IPS-11a (cell line): ENCODE results near the gene HPS3.
A peak's percentile ranks its signal among the peaks of the same experiment; 100 is the strongest.

ENCODE experiments used
- H3K4me3 ChIP-seq: one replicate; pipeline ENCODE4 v1.5.1; 2013; ENCODE audit warnings: low read depth, low read length, control low read depth

Gene HPS3

GRCh38 chr3:149119466-149119865 is 10.0 kb upstream of the HPS3 start:
- H3K4me3 ChIP-seq = no peak overlapping the region

DNA sequence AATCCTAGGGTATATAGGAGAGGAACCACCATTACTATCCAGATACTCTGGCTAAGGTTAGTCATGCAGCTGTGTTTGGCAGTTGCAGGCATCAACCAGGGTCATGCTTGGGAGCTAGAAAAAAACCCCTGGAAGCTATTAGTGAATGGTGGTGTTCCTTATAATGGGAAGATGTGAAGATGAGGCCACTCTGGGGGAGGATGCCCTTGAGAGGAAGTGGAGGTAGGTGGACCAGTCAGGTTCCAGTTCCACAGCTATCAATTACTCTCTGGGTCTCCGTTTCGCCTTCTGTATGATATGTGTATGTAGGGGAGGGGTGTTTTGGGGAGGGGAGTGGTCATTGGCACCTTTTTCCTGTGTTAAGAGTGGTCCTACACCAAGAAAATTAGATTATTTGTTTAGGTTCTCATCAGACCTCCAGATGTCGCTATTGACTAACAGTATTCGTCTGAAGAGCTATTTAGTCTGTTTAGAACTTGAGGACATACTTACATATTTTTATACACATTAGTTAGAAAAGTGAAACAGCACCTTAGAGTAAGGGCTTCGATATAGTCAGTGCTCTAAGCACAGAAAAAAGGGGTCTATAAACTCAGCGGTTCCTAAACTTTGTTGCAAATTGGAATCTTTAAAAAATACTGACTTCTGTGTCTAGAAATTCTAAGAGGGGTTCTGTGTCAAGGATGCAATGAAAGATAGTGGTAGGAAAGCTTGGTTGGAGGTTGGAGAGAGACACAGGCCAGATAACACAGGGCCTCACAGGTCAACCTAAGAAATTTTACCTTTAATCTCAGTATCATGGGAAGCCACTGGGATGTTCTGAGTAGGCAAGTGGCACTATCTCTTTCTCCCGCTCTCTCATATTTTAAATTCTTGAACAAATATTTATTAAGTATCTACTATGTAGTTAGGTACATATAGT is 9.1 kb upstream of the HPS3 start:
- H3K4me3 ChIP-seq = no peak overlapping the region

- no peak overlapping the region for H3K4me3 ChIP-seq
These were observed 6.5 kb upstream of the HPS3 start for GRCh38 chr3:149122721-149123578.

GRCh38 chr3:149128821-149129220 is 617 bp upstream of the HPS3 start:
- H3K4me3 ChIP-seq = peak overlapping the region; percentile 79

GRCh38 chr3:149131589-149131988 is 2.2 kb downstream of the HPS3 start:
- H3K4me3 ChIP-seq = no peak overlapping the region

GRCh38 chr3:149134575-149134974 is 5.1 kb downstream of the HPS3 start:
- no peak overlapping the region for H3K4me3 ChIP-seq

DNA sequence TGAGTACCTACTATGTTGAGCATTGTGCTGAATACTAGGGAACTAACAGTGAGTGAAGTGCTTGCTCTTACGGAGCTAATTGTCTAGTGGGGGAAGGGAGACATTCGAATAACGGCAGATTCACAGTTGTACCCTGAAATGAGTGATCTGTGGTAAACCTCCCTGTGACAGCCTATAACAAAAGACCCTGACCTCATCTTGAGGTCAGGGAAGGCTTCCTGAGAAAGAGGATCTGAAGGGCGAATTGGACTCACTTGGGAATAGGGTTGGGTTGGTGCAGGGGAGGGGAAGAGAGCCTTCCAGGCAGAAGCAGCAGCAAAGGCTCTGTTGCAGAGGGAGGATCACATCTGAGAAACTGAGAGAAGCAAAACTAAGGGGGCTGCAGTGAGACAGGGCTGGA is 13.2 kb downstream of the HPS3 start:
- no peak overlapping the region for H3K4me3 ChIP-seq

- no peak overlapping the region for H3K4me3 ChIP-seq
These were observed 15.9 kb downstream of the HPS3 start for GRCh38 chr3:149145356-149145755.

DNA sequence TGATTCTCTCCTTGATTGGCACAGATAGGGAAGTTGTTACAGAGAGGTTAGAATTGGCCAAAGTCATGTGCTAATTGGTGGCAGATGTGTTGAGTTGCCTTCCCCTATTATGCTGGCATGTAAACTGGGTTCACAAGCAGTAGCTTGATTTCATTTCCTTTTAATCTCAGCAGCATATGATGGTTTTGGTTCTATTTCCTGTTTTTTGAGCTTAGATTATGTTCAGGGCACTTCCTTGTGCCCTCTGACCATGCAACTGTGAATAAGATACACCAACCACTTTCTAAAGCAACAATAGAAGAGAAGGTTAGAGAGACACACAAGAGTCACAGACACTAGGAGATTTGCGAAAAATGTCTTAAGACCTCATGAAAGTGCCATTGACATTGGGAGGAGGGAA is 16.5 kb downstream of the HPS3 start:
- no peak overlapping the region for H3K4me3 ChIP-seq

DNA sequence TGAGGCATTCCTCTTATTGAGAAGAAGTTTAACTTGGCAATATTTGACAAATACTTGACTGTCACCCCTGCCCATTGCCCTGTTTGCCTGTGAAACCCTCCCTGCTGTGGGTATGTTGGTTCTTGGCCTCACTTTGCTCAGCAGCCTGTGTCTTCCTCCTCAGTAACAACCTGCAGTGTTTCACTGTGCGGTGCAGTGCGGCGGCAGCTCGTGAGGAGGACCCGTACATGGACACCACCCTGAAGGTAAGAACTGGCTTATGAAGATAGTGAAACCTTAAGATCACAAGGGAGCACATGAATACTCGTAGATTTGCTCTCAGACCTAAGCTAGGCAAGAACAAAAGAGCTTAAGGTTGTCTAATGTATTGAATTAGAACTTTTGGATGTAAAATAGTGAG is 21.0 kb downstream of the HPS3 start:
- no peak overlapping the region for H3K4me3 ChIP-seq

DNA sequence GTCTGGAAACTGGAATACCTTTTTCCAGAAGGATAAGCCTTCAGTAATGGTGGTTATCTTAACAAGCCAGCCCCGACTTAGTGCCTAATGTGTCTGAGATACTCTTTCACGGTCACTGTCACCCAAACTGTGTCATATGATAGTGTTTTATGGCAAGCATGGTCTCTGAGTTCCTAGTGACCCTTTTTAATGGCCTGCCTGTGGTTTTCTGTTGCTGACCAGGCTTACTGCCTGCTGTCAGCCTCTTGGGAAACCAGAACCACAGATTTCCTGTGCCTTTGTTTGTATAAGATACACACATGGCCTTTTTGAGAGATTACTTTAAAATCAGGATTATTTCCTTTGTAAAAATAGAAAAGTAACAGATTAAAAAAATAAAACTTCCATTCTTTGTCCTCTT is 22.4 kb downstream of the HPS3 start:
- H3K4me3 ChIP-seq = no peak overlapping the region

DNA sequence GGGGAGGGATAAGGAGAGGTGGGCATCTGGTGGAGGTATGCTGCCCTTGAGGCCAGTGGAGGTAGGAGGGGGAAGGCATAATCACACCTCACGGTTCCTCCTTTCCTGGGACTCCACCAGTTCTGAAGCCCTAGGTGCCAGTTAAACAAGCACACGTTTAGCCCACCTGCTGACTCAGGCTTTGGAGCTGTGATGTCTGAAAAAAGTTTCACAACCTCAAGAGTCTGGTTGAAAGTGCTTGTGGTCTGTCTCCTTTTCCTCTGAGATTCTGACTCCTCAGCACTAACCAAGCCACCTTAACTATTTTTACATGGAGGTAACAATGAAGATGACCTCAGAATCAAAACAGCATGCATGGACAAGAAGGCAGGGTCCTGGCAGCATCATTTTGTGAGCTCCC is 23.0 kb downstream of the HPS3 start:
- H3K4me3 ChIP-seq = no peak overlapping the region

DNA sequence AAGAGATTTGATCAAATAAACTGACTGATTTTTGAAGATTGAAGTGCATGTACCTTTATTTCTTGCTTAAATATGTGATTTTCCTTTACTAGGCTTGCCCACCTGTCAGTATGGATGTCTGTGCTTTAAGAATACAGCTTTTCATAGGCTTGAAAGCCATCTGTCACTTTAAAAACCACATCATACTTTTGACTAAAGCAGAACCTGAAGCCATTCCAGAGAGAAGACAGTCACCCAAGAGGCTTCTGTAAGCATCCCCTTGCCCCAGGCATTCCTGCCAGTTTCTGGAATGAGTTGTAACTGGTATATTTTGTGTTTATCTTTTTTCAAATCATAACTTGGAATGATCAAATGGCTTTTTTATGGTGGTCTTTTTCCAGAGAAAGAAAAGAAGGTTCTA is 24.0 kb downstream of the HPS3 start:
- no peak overlapping the region for H3K4me3 ChIP-seq

DNA sequence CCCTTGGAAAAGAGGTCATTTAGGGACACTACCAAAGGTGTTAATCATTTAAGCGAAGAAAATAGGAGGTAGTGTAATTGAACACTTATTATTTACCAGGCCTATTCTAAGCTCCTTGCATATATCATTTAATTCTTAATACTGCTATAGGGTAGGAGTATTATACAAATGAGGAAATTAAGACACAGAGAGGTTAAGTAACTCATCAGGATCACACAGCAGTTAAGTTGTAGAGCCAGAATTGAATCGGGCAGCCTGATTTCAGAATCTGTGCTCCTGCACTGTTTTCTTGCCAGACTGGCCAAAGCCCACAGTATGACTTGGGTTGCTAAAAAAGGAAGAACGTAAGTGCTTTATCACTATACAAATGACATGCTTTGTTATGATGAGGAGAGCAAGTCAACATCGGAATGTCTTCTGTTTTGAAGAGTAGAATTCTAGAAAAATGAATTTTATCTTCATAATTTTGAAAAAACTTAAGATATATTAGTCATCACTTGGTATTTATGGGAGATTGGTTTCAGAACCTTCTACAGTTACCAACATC is 31.4 kb downstream of the HPS3 start:
- no peak overlapping the region for H3K4me3 ChIP-seq

- no peak overlapping the region for H3K4me3 ChIP-seq
These were observed 32.6 kb downstream of the HPS3 start for GRCh38 chr3:149162007-149162406.

DNA sequence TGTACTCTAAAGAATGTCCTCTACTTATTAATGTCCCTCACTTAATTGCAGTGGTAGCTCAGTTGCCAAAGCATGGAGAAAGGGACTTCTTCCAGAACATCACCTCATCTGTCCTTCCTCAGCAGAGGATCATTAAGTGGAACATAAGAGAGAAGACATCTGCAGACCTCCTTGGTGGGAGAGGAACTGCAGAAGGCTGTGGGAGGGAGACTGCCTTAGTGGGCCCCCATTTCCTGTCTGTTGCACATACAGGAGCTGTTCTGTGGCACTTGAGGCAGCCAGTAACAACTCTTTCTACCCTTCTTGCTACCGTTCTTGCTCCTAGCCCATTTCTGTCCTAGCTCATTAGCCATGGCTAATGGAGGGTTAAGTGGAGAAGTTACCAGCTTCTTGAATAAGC is 33.6 kb downstream of the HPS3 start:
- no peak overlapping the region for H3K4me3 ChIP-seq

GRCh38 chr3:149167898-149168297 is 38.5 kb downstream of the HPS3 start:
- no peak overlapping the region for H3K4me3 ChIP-seq

DNA sequence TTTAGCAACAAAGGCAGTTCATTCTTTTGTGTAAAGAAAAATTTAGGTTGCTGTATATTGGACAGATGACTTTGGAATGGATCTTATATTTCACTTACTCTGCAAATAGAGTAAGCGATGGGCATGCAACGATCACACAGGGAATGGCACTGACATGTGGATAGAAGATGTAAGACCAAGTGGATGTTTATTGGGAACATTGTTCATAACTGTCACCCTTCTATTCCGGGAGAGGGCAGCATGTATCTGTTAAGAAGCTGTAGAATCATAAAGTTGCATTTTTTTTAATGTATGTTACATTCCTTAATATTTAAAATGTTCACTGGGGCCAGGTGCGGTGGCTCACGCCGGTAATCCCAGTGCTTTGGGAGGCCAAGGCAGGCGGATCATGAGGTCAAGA is 41.2 kb downstream of the HPS3 start:
- no peak overlapping the region for H3K4me3 ChIP-seq

GRCh38 chr3:149174901-149175300 is 45.5 kb downstream of the HPS3 start:
- no peak overlapping the region for H3K4me3 ChIP-seq

DNA sequence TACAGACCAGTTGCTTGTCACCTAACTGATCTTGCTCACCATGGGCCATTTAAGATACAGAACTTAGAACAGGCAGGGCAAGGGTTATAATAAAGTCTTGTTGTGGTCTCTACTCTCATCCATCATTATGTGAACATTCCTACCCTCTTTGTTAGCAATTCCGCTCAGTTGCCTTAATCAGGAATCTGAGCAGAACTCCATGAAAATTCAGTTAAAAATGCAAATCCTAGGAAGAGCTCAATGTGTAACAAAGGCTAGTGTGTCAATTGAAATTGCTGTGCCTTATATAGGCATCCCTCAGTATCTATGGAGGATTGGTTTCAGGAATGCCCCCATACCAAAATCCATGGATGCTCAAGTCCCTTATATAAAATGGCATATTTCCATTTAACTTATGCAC is 47.7 kb downstream of the HPS3 start:
- no peak overlapping the region for H3K4me3 ChIP-seq

DNA sequence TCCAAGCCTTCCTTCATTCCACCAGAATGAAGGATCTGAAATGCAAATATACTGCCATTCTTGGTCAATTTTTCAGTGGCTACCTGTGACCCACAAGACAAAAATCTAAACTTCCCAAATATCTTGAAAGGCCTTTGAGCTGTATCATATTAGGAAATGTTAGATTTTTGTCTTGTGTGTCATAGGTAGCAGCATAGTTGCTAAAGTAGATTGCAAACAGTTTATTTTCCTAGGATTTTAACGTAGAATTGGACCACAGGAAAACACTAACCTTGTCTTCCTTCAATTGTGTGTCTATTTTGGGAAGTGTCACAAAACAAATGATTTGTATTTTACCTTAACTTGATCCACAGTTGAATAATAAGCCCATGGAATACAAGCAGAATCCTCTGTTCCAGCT is 49.8 kb downstream of the HPS3 start:
- no peak overlapping the region for H3K4me3 ChIP-seq
